HUDEP-2 (cell line): Measurements from ENCODE around the gene GOLGA6L6.
"Not testable (repeated sequence)": the region's sequence is repeated elsewhere in the genome, so short reads cannot be mapped to it uniquely, and the experiment has no call there.

ENCODE experiments used
- DNase-seq, 76 experiments: peaks; one replicate each; lab custom pipeline; 2025; ENCODE audit not compliant: unreplicated experiment in 76 of 76; lab: John Stamatoyannopoulos, UW

The GOLGA6L6 gene

DNA sequence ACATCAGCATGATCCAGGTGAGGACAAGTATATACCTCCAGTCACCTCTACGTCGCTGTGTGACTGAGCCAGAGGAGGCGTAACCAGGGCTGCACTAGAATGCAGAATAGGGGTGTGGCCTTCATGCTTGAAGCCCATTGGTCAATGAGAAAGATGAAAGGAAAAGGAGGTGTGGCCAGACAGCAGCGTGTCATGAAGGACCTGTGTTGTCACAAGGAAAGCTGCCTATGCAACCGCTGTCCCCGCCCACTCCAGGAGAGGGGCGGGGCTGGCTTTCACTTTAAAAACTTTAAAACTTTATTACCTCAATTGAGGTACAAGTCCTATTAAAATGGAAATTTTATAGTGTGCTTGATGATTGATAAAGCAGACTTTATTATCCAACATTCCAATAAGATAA, at the start of gene GOLGA6L6:
Gene GOLGA6L6 (minus strand): TSS at position 101 of the 400 bp plus-strand sequence. CDS start 91 bp downstream, at position 10.
- DNase-seq, result not testable (repeated sequence)

DNA sequence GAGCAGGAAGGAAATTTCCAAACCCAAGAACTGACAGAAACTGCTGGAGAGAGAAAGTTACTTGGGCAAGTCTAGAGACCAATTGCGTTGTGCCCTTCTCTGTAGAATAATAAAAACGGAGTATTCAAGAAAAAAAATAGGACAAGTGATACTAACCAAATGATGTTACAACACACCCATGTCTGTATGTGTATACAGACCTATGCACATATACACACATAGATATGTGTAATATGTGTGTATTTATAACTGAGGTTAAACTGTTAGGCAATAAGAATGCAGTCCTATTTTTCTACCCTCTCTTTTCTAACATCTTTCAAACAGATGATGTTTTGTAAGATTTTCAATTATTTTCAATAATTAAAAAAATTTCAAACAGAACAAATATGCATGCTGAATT, 48.5 kb upstream of the GOLGA6L6 start:
- DNase-seq, result not testable (repeated sequence)

DNA sequence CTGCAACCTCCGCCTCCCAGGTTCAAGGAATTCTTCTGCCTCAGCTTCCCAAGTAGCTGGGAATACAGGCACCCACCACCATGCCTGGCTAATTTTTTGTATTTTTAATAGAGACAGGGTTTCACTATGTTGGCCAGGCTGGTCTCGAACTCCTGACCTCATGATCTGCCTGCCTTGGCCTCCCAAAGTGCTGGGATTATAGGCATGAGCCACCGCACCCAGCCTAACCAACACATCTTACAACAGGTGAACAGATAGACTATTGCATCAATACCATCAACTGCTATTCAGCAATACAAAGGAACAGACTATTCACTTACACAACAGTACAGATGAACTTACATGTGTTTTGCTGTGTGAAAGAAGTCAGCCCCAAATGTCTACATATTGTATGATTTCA, 45.2 kb upstream of the GOLGA6L6 start:
- DNase-seq, result not testable (repeated sequence)

DNA sequence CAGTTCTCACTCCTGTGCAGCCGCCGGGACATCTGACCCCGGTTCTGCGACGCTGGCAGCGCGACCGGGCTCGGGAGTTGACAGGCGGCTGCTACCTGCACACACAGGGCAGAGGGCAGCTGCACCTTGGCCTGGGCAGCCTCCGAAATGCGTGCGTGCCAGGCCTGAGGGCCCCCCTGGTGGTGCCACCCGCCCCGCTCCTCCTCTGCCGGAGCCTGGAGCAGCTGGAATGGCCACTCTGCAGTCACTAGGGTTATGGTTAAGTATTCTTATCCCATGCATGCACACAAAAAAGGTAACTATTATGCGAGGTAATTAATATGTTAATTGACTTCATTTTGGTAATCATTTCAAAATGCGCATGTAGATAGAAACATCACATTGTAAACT, 41.1 kb upstream of the GOLGA6L6 start:
- DNase-seq, result not testable (repeated sequence)

DNA sequence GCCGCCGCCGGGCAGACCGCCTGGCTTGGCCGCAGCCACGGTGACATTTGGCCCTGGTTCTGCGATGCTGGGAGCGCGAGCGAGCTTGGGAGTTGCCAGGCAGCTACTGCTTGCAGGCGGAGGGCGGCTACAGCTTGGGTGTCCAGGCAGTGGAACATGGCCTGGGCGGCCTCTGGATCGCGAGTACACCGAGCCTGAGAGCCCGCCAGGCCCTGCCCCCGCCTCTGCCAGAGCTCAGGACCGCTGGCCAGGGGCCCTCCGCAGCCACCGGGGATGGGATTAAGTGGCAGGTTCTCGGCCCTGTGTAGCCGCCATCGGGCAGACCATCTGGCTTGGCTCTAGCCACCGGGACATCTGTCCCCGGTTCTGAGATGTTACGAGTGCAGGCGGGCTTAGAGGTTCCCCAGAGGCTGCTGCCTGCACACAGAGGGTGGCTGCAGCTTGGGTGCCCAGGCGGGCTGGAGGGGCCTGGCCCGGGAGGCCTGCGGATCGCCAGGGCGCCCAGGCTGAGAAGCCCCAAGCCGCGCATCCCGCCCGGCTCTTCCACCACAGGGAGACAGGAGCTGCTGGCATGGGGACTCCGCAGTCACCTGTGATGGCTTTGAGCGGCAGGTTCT, 40.6 kb upstream of the GOLGA6L6 start:
- DNase-seq, result not testable (repeated sequence)

GRCh38 chr15:20581261-20582108, 39.9 kb upstream of the GOLGA6L6 start:
- not testable (repeated sequence) for DNase-seq

GRCh38 chr15:20579662-20580061, 38.1 kb upstream of the GOLGA6L6 start:
- not testable (repeated sequence) for DNase-seq

DNA sequence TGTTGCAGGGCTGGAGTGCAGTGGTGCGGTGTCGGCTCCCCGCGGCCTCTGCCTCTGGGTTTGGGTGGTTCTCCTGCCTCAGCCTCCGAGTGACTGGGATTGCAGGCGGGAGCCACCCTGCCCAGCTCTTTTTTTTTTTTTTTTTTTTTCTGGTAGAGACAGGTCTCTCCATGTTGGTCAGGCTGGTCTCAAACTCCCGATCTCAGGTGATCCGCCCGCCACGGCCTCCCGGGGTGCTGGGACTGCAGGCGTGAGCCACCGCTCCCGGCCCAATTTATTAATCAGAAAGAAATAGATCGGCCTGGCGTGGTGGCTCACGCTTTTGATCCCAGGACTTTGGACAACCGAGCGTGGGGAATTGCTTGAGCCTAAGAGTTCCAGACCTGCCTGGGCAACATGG, 9.7 kb upstream of the GOLGA6L6 start:
- not testable (repeated sequence) for DNase-seq

- DNase-seq, result not testable (repeated sequence)
Measured at GRCh38 chr15:20505926-20506658, 35.5 kb downstream of the GOLGA6L6 start.

DNA sequence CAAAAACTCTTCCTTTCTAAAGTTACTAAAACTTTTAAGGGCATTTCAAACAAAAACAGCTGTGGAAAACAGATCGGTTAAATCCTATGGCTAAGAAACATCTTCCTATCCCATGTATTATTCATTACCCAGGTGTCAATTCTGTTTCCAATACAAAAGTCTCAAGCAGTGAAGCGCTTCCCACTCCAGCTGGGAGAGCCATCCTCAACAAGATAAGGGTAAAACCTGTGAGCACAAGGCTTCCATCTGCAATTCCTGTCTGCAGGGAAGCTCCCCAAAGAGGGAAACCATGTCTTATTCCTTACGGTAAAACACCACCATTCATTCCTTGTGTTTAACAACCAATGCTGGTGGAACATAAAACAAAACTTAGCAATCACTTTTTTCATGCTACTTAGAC, 38.8 kb downstream of the GOLGA6L6 start:
- DNase-seq, result not testable (repeated sequence)

GRCh38 chr15:20501512-20502222, 39.9 kb downstream of the GOLGA6L6 start:
- DNase-seq, result not testable (repeated sequence)

DNA sequence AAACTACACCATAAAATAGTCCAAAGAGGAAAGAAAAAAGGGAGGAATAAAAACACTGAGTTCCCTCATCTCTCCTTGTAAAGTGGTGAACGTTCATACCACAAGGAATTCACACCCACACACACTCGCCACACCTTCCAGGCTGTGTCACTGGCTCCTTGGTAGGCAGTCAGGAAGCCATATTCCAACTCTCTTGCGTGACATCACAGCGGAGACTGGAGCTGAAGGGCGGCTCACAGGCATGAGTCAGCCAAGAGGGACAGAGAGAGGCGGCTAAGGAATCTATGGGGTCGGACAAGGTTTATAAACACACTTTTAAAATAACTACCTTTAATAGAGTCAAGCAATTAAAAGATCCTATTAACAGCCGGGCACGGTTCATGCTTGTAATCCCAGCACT, 43.8 kb downstream of the GOLGA6L6 start:
- DNase-seq, result not testable (repeated sequence)

GRCh38 chr15:20493035-20493434, 48.6 kb downstream of the GOLGA6L6 start:
- DNase-seq, result not testable (repeated sequence)

GRCh38 chr15:20492598-20492997, 49.0 kb downstream of the GOLGA6L6 start:
- DNase-seq, result not testable (repeated sequence)

DNA sequence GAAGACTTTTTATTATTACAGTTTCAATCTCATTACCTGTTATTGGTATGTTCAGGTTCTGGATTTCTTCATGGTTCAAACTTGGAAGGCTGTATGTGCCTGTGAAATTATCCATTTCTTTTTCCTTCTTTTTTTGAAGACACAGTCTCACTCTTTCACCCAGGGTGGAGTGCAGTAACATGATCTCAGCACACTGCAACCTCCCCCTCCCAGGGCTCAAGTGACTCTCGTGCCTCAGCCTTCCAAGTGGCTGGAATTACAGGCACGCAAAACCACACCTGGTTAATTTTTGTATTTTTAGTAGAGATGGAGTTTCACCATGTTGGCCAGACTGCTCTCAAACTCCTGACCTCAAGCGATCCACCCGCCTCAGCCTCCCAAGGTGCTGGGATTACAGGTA, 52.3 kb downstream of the GOLGA6L6 start:
- DNase-seq, result not testable (repeated sequence)
